Measurements from ENCODE around the gene LYRM1. TPM values are rescaled to one million over a fixed set of nuclear protein-coding genes. Genes with fewer than 3 reads are reported as not detected.

Gene LYRM1
- total and polyA plus RNA-seq, 2 of the 4 experiments (the other 2 are of a cell fraction), result 19.0 to 35.0 TPM

DNA sequence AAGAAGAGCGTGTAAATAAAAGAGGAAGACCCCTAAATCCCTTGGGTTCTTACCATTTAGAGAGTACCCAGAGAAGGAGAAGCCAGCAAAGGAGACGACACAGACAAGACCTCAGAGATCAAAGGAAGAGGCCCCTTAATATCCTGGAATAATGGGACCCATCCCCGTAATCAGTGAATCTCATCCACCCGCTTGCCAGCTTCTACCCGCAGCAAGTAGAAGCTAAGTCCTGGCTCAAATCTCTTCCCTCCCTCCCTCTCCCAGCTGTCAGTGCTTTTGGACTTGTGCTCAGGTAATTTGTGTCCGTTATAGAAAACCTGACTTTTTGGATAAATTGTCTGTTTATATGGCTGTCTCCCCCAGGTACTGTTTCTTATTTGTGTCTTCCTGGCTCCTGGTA, 1.9 kb downstream of the LYRM1 start:
- intact Hi-C loops (cut with micrococcal nuclease), result loop anchor here (5.0 kb wide), 1 partner anchor 255 kb away; the partner anchor contains the start of gene LDAF1
- H3K79me1 ChIP-seq (ENCODE audit: low read depth in 1 of 2, low read length in 2 of 2), result peaks cover 40 to 79% of the 10 kb centered on the region in 2 experiments
- ATAC-seq (ENCODE audit: low read depth) (no peak), DNase-seq (no peak)
- H3K9ac ChIP-seq (ENCODE audit: low read depth, low read length), result no peak overlapping the region
- no peak overlapping the region; the same call in 1 of the 2 replicates for H3K14ac ChIP-seq (replicated peaks; ENCODE audit: low read depth, low read length)
- H4K91ac ChIP-seq (ENCODE audit: insufficient read depth, low read depth, low read length), result no peak overlapping the region
- no peaks in the 10 kb centered on the region for H3K36me3 ChIP-seq (ENCODE audit: control insufficient read depth, insufficient read depth, low read length)
- H3K4me1 ChIP-seq (ENCODE audit: control insufficient read depth, insufficient read depth, low read length), result peaks cover 21% of the 10 kb centered on the region
- in situ Hi-C loops (cut with MboI; ENCODE audit: low sequenced_read_pairs), result no loop called here
- BruUV-seq (replicated peaks), result no TSS peak
- H2AK5ac ChIP-seq (ENCODE audit: low read depth, low read length), result peak overlapping the region; percentile 49; the same call in 1 of the 2 replicates
- H3K18ac ChIP-seq (ENCODE audit: low read depth, low read length), result no peak overlapping the region
- no peak overlapping the region for H2BK15ac ChIP-seq (ENCODE audit: low read depth, low read length)
- no peak overlapping the region for H2BK5ac ChIP-seq (ENCODE audit: low read depth, low read length, poor library complexity, severe bottlenecking)
- H2BK20ac ChIP-seq (ENCODE audit: low read depth, low read length), result no peak overlapping the region
- dilution Hi-C loops (cut with HindIII; ENCODE audit: low sequenced_read_pairs, unreplicated experiment), result no loop called here
- H3K4ac ChIP-seq (ENCODE audit: low read depth, low read length), result no peak overlapping the region
- no peak overlapping the region for H4K5ac ChIP-seq (ENCODE audit: low read depth, low read length)
- H3K56ac ChIP-seq (ENCODE audit: extremely low read depth, insufficient read depth, low read length), result no peak overlapping the region
- WGBS, 2 experiments (ENCODE audit: extremely low coverage in 2 of 2, insufficient read length in 1 of 2), result no CpG with 5 or more reads among the region's 6 CpGs
- peak overlapping the region; percentile 32; the same call in 1 of the 2 replicates for H3K23ac ChIP-seq (ENCODE audit: low read depth, low read length)
- ChIA-PET CTCF (no interaction called here), POLR2A (ENCODE audit: unreplicated experiment) (interaction anchor here (0.5 kb wide), 1 partner anchor 51 kb away, joined by 3 read pairs; no protein-coding TSS in a partner anchor)
- peaks cover 21% of the 10 kb centered on the region; the same call in 1 of the 2 replicates for H4K20me1 ChIP-seq (ENCODE audit: insufficient read depth, low read length)
- no peak overlapping the region for H4K8ac ChIP-seq (ENCODE audit: low read depth in 2 of 2, low read length in 2 of 2)
- H3K4me3 ChIP-seq (ENCODE audit: insufficient read depth, low read depth, low read length), result no peak overlapping the region
- H2AK9ac ChIP-seq (replicated peaks; ENCODE audit: low read depth, low read length, poor library complexity), result no peak overlapping the region
- no peak overlapping the region for H2BK120ac ChIP-seq (ENCODE audit: low read depth, low read length)
- H3K27ac ChIP-seq (ENCODE audit: insufficient read depth, low read length), result no peak overlapping the region
- no peak overlapping the region for H2AFZ ChIP-seq (replicated peaks; ENCODE audit: low read length, poor library complexity)
- H3K9me1 ChIP-seq (ENCODE audit: insufficient read depth, low read length), result peaks cover 20% of the 10 kb centered on the region
- H3K4me2 ChIP-seq (ENCODE audit: low read depth, low read length), result no peak overlapping the region
- no peaks in the 10 kb centered on the region for H3K9me3 ChIP-seq (ENCODE audit: control insufficient read depth, insufficient read depth, low read length)
- H3K27me3 ChIP-seq (ENCODE audit: control insufficient read depth, insufficient read depth, low read length), result no peaks in the 10 kb centered on the region
- TF ChIP-seq RFX5 (IDR thresholded peaks at IDR 0.05; ENCODE audit: low read depth, low read length) (no peak), RCOR1 (IDR thresholded peaks at IDR 0.05; ENCODE audit: insufficient replicate concordance, low read length) (no peak), MAZ (IDR thresholded peaks at IDR 0.05; ENCODE audit: borderline replicate concordance, low read depth, low read length) (no peak), NFE2L2 (IDR thresholded peaks at IDR 0.05; ENCODE audit: low read depth, low read length) (no peak), MXI1 (IDR thresholded peaks at IDR 0.05; ENCODE audit: borderline replicate concordance, low read depth, low read length) (no peak), ELK1 (IDR thresholded peaks at IDR 0.05; ENCODE audit: borderline replicate concordance, low read depth, low read length) (no peak), FOS (IDR thresholded peaks at IDR 0.05; ENCODE audit: low read depth, low read length) (no peak), CEBPB (IDR thresholded peaks at IDR 0.05; ENCODE audit: low read depth, low read length) (no peak), SMC3 (IDR thresholded peaks at IDR 0.05; ENCODE audit: low read depth, low read length) (no peak), MAFK (IDR thresholded peaks at IDR 0.05; ENCODE audit: low read depth, low read length) (no peak), USF2 (IDR thresholded peaks at IDR 0.05; ENCODE audit: low read depth, low read length) (no peak), RAD21 (IDR thresholded peaks at IDR 0.05; ENCODE audit: low read length) (no peak), CHD1 (IDR thresholded peaks at IDR 0.05; ENCODE audit: low read depth, low read length) (no peak), POLR2A (IDR thresholded peaks at IDR 0.05; ENCODE audit: low read depth, low read length) (no peak), BHLHE40 (IDR thresholded peaks at IDR 0.05; ENCODE audit: low read depth, low read length) (no peak)
- TF ChIP-seq, protein P1, sequence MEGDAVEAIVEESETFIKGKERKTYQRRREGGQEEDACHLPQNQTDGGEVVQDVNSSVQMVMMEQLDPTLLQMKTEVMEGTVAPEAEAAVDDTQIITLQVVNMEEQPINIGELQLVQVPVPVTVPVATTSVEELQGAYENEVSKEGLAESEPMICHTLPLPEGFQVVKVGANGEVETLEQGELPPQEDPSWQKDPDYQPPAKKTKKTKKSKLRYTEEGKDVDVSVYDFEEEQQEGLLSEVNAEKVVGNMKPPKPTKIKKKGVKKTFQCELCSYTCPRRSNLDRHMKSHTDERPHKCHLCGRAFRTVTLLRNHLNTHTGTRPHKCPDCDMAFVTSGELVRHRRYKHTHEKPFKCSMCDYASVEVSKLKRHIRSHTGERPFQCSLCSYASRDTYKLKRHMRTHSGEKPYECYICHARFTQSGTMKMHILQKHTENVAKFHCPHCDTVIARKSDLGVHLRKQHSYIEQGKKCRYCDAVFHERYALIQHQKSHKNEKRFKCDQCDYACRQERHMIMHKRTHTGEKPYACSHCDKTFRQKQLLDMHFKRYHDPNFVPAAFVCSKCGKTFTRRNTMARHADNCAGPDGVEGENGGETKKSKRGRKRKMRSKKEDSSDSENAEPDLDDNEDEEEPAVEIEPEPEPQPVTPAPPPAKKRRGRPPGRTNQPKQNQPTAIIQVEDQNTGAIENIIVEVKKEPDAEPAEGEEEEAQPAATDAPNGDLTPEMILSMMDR (conservative IDR thresholded peaks at IDR 0.05; ENCODE audit: low read depth, low read length), result no peak

Measured in IMR-90 (cell line).